ENCODE data around the gene DEPP1.

DEPP1 gene

DNA sequence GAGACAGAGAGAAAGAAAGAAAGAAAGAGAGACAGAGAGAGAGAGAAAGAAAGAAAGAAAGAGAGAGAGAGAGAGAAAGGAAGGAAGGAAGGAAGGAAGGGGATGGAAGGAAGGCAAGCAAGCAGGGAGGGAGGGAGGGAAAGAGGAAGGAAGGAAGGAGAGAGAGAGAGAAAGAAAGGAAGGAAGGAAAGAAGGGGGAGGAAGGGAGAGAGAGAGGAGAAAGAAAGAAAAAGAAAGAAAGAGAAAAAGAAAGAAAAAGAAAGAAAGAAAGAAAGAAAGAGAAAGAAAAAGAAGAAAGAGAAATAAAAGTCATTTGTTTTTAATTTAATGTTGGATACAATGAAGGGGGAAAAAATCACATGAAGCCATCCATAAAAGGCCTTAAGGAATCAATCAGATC lies 23.6 kb downstream of the DEPP1 start:
- no peaks in the 10 kb centered on the region for H3K36me3 ChIP-seq
- H3K4me1 ChIP-seq: peaks cover 1% of the 10 kb centered on the region; the same call in 1 of the 2 replicates
- no peak overlapping the region for H3K4me3 ChIP-seq (ENCODE audit: low read depth, low read length)
- no peaks in the 10 kb centered on the region for H3K27me3 ChIP-seq
- TF ChIP-seq, protein P1, sequence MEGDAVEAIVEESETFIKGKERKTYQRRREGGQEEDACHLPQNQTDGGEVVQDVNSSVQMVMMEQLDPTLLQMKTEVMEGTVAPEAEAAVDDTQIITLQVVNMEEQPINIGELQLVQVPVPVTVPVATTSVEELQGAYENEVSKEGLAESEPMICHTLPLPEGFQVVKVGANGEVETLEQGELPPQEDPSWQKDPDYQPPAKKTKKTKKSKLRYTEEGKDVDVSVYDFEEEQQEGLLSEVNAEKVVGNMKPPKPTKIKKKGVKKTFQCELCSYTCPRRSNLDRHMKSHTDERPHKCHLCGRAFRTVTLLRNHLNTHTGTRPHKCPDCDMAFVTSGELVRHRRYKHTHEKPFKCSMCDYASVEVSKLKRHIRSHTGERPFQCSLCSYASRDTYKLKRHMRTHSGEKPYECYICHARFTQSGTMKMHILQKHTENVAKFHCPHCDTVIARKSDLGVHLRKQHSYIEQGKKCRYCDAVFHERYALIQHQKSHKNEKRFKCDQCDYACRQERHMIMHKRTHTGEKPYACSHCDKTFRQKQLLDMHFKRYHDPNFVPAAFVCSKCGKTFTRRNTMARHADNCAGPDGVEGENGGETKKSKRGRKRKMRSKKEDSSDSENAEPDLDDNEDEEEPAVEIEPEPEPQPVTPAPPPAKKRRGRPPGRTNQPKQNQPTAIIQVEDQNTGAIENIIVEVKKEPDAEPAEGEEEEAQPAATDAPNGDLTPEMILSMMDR (IDR thresholded peaks at IDR 0.05; ENCODE audit: low read depth, low read length): no peak
- no peaks in the 10 kb centered on the region for H3K9me3 ChIP-seq
- no peak for DNase-seq

DNA sequence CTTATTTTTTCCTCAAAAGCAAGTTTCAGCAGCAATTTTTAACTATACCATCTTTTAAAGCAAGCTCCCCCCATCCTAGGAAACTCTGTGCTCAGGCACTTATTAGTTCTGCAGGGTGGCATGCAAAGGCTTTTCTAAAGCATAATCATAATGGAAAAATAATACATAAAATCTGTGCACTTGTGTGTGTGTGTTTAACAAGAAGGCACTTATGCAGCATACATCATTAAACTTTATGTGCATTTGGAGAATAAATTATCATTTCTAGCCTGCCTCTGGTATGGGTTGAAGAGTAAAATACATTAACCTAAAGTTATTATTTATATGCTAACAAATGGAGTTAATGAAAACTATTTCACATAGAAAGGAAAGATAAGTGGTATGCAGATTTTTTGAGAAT lies 24.6 kb downstream of the DEPP1 start:
- TF ChIP-seq, protein P1 (IDR thresholded peaks at IDR 0.05; ENCODE audit: low read depth, low read length): no peak
- DNase-seq: no peak
- Histone ChIP-seq H3K4me1 (no peaks in the 10 kb centered on the region; the same call in 1 of the 2 replicates), H3K27me3 (no peaks in the 10 kb centered on the region), H3K9me3 (no peaks in the 10 kb centered on the region), H3K4me3 (ENCODE audit: low read depth, low read length) (no peak overlapping the region), H3K36me3 (no peaks in the 10 kb centered on the region)

DNA sequence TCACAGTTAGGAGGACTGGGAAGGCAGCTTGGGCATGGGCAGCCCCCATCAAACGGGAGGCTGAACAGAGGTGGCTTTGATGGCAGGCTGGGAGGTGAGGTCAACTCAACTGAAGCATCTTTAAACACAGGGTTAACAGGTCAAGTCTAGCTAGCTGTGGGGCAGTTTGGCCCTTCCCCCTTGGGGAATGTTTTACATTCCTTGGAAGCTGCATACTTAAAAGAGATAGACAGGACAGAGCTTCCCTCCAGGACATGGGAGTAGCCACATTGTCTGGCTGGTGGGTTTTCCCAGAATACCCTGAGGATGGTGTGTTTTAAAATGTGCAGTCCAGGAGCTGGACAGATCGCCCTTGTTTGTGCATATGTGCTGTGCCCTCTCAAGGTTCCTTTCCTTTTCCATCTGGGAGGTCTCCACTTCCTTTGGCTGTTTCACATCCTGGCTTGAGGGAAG lies 25.8 kb downstream of the DEPP1 start:
- no peaks in the 10 kb centered on the region for H3K4me1 ChIP-seq

DNA sequence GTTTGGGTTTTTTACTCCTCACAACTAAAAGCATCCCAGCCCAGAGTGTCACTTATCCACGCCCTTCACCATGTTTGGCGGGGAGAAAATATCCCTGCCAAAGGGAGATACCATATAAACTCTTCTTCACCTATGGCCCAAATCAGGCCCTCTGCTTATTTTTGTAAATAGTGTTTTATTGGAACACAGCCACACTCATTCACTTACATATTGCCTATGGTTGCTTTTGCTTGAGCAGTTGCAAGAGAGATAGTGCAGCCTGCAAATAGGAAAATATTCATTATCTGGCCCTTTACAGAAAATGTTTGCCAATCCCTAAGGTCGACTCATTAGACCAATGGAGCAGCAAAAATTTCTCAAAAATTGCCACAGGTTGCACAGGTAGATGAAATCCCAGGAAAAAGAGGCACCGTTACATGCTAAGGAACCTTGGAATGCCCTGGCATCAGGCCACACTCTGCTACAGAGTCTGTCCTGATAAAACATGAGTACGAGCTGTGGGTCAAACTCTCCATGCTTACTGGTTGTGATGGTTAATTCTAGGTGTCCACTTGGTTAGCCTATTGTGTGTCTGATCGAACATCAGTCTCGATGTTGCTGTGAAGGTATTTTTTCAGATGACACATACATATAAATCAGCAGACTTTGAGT lies 26.9 kb downstream of the DEPP1 start:
- Histone ChIP-seq H3K27me3 (no peaks in the 10 kb centered on the region), H3K4me3 (ENCODE audit: low read depth, low read length) (no peak overlapping the region), H3K4me1 (no peaks in the 10 kb centered on the region), H3K36me3 (no peaks in the 10 kb centered on the region), H3K9me3 (no peaks in the 10 kb centered on the region)
- DNase-seq: no peak
- TF ChIP-seq, protein P1 (IDR thresholded peaks at IDR 0.05; ENCODE audit: low read depth, low read length): no peak

More for the DNA sequence above, 25.8 kb downstream of the DEPP1 start:
- Histone ChIP-seq H3K36me3 (no peaks in the 10 kb centered on the region), H3K4me3 (ENCODE audit: low read depth, low read length) (no peak overlapping the region), H3K9me3 (no peaks in the 10 kb centered on the region), H3K27me3 (no peaks in the 10 kb centered on the region)
- TF ChIP-seq, protein P1 (IDR thresholded peaks at IDR 0.05; ENCODE audit: low read depth, low read length): no peak
- no peak for DNase-seq

DNA sequence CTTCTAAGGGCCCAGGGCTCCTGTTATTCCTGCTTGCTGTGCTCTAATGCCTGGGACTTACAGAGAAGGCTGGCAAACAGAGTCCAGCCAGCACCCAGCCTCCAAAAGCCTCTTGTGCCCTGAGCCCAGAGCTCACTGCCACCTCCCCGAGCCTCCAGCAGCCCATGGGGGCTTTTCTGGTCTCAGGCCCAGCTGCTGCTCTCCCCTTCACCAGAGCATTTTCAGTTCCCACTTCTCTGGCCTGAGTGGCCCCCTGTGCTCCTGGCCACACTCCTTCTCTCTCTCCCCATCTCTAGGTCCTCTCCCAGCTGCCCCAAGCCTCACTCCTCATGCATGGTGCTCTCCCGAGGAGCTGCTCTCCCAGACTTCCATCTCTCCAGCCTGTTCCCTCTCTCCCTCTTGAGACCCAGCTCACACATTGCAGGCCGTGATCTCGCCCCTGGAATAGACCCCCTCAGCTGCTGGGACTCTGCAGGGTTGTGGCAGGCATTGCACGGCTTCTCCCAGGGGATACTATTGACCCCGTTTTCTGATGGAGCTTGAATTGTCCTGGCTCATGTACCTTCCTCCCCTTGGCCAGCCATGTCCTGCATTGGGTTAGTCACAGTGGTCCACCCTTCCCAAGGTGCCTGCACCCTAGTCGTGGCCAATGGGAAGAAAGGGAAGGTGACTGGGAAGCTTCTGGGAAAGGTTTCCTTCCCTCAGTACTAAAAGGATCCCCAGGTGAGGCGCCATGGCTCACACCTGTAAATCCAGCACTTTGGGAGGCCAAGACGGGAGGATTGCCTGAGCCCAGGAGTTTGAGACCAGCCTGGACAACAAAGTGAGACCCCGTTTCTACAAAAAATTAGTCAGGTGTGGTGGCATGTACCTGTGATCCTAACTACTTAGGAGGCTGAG lies 28.0 kb downstream of the DEPP1 start:
- Histone ChIP-seq H3K4me1 (no peaks in the 10 kb centered on the region), H3K9me3 (no peaks in the 10 kb centered on the region), H3K27me3 (no peaks in the 10 kb centered on the region), H3K4me3 (ENCODE audit: low read depth, low read length) (no peak overlapping the region), H3K36me3 (no peaks in the 10 kb centered on the region)
- TF ChIP-seq, protein P1 (IDR thresholded peaks at IDR 0.05; ENCODE audit: low read depth, low read length): no peak
- no peak for DNase-seq

DNA sequence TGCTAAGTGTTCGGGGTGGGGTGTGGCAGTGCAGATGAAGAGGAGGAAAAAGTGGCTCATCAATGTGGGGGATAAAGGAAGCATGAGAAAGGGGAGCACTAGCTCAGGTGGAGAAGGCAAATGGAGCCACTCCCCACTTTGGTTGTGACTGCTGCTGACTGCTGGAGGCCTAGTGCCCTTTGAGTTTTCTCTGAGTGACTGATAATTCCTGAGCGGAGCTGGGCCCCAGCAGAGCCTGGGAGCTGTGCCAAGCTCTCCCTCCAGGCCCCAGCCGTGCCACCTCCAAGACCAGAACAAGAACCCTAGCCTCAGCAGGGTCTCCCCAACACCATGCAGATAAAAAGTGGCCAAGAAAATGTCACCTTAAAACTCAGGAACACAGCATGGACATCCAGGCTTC lies 28.7 kb downstream of the DEPP1 start:
- TF ChIP-seq, protein P1 (IDR thresholded peaks at IDR 0.05; ENCODE audit: low read depth, low read length): no peak
- Histone ChIP-seq H3K27me3 (no peaks in the 10 kb centered on the region), H3K4me3 (ENCODE audit: low read depth, low read length) (no peak overlapping the region), H3K9me3 (no peaks in the 10 kb centered on the region), H3K4me1 (no peaks in the 10 kb centered on the region), H3K36me3 (no peaks in the 10 kb centered on the region)
- DNase-seq: no peak
